22Rv1 (cell line): ENCODE data around the gene HEMK1.

Experiments
- H3K27ac ChIP-seq: fragments of 450-650 bp; 2 replicates; pipeline ENCODE4 v1.5.1; 2017
- ZFX ChIP-seq: fragments of 450-650 bp; IDR thresholded peaks from 2 replicates; pipeline ENCODE4 v1.6.1; 2017; ENCODE audit warnings: antibody characterized with exemption, borderline replicate concordance
- TF ChIP-seq, protein P1 (sequence below): fragments of 450-650 bp; IDR thresholded peaks from 2 replicates; pipeline ENCODE4 v1.5.1; 2017; ENCODE audit warnings: mild to moderate bottlenecking

The HEMK1 gene

DNA sequence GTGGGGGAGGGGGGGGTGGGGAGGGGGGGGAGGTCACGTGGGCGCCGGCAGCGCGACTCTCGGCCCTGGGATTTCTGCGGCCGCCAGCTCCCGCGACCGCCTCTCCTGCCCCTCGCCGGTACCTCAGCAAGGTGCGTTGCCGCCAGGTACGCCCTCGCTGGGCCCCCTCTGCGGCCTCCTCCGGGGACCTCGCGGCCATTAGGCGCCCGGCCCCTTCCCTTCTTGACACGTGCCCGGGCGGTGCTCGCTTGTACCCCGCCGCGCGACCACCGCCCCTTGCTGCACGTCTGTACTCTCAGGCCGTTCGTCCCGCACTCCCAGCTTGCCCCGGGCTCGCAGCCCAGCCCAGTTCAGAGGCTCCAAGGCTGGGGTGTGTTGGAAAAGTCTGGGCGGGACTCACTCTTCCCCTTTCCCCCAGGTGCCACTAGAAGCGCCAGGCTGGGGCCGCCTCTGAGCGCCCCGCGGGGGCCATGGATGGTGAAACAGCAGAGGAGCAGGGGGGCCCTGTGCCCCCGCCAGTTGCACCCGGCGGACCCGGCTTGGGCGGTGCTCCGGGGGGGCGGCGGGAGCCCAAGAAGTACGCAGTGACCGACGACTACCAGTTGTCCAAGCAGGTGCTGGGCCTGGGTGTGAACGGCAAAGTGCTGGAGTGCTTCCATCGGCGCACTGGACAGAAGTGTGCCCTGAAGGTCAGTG is 47.9 kb downstream of the HEMK1 start, which contains the start of gene MAPKAPK3:
Gene MAPKAPK3 (plus strand): TSS at position 56 of the 696 bp plus-strand sequence. CDS start 415 bp downstream, at position 471.
- TF ChIP-seq, protein P1, sequence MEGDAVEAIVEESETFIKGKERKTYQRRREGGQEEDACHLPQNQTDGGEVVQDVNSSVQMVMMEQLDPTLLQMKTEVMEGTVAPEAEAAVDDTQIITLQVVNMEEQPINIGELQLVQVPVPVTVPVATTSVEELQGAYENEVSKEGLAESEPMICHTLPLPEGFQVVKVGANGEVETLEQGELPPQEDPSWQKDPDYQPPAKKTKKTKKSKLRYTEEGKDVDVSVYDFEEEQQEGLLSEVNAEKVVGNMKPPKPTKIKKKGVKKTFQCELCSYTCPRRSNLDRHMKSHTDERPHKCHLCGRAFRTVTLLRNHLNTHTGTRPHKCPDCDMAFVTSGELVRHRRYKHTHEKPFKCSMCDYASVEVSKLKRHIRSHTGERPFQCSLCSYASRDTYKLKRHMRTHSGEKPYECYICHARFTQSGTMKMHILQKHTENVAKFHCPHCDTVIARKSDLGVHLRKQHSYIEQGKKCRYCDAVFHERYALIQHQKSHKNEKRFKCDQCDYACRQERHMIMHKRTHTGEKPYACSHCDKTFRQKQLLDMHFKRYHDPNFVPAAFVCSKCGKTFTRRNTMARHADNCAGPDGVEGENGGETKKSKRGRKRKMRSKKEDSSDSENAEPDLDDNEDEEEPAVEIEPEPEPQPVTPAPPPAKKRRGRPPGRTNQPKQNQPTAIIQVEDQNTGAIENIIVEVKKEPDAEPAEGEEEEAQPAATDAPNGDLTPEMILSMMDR: no peak
- H3K27ac ChIP-seq: peak within 1 kb of the TSS; percentile 75

DNA sequence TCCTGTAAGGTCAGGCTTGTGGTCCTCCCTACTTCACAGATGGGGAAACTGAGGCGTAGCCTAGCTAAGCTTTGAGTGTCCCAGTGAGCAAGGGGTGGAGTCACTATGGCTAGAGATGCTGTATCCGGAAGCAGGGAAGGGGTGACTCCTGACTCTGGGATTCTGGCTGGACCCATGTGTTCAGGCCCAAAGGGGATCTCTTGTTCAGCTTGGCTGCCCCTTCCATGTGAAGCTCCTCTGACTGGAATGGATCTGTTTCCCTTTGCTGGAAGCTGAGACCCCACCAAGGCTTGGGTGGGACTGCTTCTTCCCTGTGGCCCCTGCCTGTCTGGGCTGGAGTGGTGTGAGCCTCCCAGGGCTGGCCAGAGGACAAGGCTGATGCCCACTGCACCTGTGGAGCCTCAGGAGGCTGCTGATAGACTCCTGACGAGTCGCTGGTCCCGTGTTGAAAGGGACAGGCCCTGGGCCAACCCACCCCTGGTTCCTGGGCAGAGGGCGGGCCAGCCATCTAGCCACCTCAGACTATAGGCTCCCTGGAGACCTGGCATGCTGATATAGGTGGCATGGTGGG is 48.7 kb downstream of the HEMK1 start:
- TF ChIP-seq, protein P1: no peak
- no peak for TF ChIP-seq ZFX
- peak overlapping the region; percentile 75; the same call in 1 of the 2 replicates for H3K27ac ChIP-seq

DNA sequence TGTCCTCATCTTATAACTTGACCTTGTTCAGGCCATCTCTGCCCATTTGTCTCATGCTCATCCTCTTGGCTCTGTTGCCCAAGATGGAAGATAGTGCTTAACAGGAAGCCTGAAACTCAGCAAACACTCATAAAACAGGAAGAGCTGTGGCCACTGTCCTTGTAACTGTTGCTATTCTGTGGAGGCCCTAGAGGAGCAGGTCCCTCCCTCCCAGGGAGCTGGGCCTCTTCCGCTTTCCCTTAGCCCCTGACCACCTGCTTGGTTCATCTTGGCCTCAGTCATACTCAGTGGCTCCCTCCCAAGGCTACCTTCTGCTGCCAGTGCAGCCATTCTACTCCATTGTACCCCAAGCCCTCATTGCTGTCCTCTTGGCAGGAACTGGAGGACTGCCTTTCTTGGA is 51.1 kb downstream of the HEMK1 start:
- no peak overlapping the region for H3K27ac ChIP-seq
- no peak for TF ChIP-seq ZFX
- TF ChIP-seq, protein P1: no peak

DNA sequence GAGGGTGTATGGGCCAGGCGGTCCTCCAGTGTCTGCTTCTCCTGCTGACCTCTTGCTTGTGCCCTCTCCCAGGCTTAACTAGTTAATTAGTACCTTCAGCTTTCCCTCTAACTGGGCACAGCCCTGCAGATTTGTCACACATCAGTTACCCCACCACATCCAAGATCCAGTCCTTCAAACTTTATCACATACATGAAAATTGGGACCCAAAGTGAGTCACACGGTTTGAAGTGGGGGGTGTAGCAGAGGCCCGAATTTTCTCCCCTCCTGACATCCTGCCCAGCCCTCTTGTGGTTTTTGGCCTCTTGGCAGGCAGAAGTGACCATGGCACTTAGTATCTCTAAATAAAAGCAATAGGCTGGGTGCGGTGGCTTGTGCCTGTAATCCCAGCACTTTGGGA is 51.5 kb downstream of the HEMK1 start:
- H3K27ac ChIP-seq: no peak overlapping the region
- TF ChIP-seq, protein P1: no peak
- no peak for TF ChIP-seq ZFX

DNA sequence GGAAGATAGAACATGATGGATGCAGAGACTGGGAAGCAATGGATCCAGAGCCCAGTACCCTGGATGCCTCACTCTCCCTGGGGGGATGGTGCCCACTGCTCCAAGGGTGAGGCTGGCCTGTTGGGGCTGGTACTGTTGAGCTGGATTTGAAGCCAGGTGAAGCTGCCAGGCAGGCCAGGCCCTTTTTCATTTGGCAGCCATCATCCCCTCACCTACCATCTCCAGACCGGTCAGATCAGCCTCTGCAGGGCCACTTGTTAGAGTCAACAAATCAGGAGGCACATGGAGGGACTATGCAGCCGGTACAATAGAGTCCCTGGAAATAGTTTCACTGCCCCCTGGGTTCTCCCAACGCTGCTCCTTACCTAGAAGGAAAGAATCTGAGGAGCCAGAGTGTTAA is 53.6 kb downstream of the HEMK1 start:
- H3K27ac ChIP-seq: no peak overlapping the region
- TF ChIP-seq ZFX: no peak

DNA sequence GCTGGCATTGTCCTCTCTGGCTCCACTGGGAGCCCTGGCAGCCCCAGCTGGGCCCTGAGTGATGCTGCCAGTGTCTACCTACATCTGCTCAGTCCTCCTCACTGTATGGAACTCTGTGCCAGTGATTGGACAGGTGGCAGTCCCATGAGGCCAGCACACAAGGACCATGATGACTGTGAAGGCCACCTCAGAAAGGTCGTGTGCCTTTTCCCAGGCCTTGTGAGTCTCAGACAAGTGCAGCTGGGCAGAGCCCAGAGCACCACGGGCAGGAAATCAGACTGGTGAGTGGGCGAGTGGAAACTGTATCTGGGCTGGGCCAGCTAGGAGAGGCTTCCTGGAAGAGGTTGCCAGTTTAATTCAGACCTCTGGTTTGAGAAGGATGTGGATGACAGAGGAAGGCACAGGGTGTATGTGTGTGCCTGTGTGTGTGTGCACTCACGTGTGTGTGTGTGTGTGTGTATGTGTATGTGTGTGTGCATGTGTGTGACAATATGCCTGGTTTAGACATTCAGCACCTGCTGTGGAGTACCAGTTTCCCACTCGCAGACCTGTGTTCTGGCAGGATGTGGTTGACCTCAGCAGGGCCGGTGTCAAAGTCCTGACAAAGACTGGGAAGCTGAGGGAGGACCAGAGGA is 54.6 kb downstream of the HEMK1 start:
- H3K27ac ChIP-seq: no peak overlapping the region
- TF ChIP-seq, protein P1: no peak
- no peak for TF ChIP-seq ZFX

DNA sequence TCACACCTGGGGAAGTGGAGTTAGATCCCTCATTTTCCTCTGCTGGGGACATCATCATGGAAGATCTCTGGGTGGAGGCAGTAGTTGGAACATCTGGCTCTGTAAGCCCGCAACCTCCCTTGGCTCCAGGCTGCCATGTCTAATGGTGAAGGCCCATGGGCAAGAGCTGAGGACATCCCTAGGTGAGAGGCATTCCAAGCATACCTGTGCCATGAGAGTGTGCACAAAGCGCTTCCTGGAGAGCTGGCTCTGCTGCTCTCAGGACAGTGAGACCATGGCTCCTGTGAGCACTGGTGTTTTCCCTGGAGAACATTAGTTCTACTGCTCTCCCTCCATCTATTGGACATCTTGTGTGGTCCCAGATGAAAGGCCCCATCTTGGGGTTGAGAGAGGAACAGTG is 55.3 kb downstream of the HEMK1 start:
- H3K27ac ChIP-seq: no peak overlapping the region
- TF ChIP-seq, protein P1: no peak
- TF ChIP-seq ZFX: no peak
